Progenitor cell of endocrine pancreas (in vitro differentiated cells): ENCODE data around the gene ECHDC3. TPM values are rescaled to one million over a fixed set of nuclear protein-coding genes. Genes with fewer than 3 reads are reported as not detected.

Source experiments
- DNase-seq: peaks from one replicate; pipeline ENCODE4 v3.0.0; 2021; ENCODE audit warnings: low spot score; ENCODE audit not compliant: unreplicated experiment
- H3K27ac Mint-ChIP-seq: 2 replicates; pipeline ENCODE4 v1.8.0; 2021; ENCODE audit warnings: mild to moderate bottlenecking, moderate library complexity, mixed read lengths
- H3K27me3 Mint-ChIP-seq: 2 replicates; pipeline ENCODE4 v1.8.0; 2021; ENCODE audit warnings: mixed read lengths
- H3K36me3 Mint-ChIP-seq: 2 replicates; pipeline ENCODE4 v1.8.0; 2022; ENCODE audit warnings: mixed read lengths; ENCODE audit not compliant: insufficient read depth
- H3K4me1 Mint-ChIP-seq: 2 replicates; pipeline ENCODE4 v1.8.0; 2021; ENCODE audit warnings: low read depth, mixed read lengths
- H3K4me3 Mint-ChIP-seq: 2 replicates; pipeline ENCODE4 v1.8.0; 2021; ENCODE audit warnings: low read depth, mild to moderate bottlenecking, moderate library complexity, mixed read lengths
- H3K9me3 Mint-ChIP-seq: 2 replicates; pipeline ENCODE4 v1.8.0; 2021; ENCODE audit warnings: low read depth, mixed read lengths
- total RNA-seq: library from RNA; stranded (reverse); gene quantifications from 2 replicates; pipeline ENCODE4 v1.2.1, GENCODE V29; 2021
- TF ChIP-seq, protein P1 (sequence below): fragments of 200-600 bp; sonication (generic); IDR thresholded peaks from one replicate; pipeline ENCODE4 v1.5.0; 2021; ENCODE audit warnings: antibody characterized with exemption, mild to moderate bottlenecking; ENCODE audit not compliant: unreplicated experiment

ECHDC3 gene
- total RNA-seq, 1 donor from 2014 or later, result 2.3 TPM

DNA sequence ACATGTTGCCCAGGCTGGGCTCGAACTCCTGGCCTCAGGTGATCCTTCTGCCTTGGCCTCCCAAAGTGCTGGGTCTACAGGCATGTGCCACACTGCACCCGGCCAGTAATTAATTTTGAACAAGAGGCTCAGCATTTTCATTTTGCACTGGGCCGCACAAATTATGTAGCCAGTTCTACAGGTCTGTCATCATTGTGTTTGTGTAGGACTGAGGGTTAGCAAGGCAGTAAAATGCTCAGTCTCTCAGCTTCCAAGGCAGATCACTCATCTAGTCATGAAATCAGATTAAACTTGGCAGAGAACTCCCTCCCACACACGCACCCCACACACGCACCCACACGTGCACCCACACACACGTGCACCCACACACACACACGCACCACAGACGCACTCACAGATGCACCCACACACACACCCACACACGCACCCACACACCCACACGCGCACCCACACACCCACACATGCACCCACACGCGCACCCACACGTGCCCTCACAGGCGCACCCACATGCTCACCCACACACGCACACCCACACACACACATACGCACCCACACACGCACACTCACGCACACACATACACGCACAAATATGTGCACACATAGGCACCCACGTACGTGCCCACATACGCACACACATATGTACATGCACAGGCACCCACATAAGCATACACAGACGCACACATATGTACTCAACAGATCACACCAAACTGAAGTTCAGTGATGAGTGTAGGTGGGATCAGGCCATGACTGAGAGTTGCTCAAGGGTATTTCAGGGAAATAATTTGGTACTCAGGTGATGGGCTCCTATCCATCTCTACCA is 53.1 kb downstream of the ECHDC3 start:
- H3K27me3 Mint-ChIP-seq, result no peaks in the 10 kb centered on the region
- TF ChIP-seq, protein P1, sequence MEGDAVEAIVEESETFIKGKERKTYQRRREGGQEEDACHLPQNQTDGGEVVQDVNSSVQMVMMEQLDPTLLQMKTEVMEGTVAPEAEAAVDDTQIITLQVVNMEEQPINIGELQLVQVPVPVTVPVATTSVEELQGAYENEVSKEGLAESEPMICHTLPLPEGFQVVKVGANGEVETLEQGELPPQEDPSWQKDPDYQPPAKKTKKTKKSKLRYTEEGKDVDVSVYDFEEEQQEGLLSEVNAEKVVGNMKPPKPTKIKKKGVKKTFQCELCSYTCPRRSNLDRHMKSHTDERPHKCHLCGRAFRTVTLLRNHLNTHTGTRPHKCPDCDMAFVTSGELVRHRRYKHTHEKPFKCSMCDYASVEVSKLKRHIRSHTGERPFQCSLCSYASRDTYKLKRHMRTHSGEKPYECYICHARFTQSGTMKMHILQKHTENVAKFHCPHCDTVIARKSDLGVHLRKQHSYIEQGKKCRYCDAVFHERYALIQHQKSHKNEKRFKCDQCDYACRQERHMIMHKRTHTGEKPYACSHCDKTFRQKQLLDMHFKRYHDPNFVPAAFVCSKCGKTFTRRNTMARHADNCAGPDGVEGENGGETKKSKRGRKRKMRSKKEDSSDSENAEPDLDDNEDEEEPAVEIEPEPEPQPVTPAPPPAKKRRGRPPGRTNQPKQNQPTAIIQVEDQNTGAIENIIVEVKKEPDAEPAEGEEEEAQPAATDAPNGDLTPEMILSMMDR, result no peak
- H3K27ac Mint-ChIP-seq, result peak overlapping the region; percentile 53
- no peak overlapping the region for H3K4me3 Mint-ChIP-seq
- peaks cover 16% of the 10 kb centered on the region for H3K4me1 Mint-ChIP-seq
- H3K36me3 Mint-ChIP-seq, result no peaks in the 10 kb centered on the region
- H3K9me3 Mint-ChIP-seq, result peaks cover 2% of the 10 kb centered on the region
- no peak for DNase-seq

DNA sequence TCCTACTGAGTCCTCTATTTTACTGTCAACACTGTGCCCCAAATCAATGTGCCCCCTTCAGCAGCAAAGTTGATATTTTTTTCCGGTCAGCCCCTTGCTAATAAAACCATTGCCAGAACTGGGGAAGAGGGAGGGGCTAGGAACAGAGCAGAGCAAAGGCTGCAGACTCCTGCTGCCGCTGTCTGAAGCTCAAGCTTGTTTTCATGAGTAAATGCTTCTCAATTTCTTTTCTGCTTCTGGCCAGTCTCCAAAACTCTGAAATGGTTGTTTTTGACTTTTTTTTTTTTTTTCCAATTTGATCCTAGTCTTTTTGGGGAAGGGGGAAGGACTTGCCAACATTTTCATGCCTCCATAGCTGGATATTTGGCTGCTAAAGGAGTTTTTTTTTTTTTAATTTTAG is 54.3 kb downstream of the ECHDC3 start:
- peaks cover 2% of the 10 kb centered on the region for H3K9me3 Mint-ChIP-seq
- peaks cover 16% of the 10 kb centered on the region for H3K4me1 Mint-ChIP-seq
- no peak overlapping the region for H3K4me3 Mint-ChIP-seq
- no peak overlapping the region for H3K27ac Mint-ChIP-seq
- no peaks in the 10 kb centered on the region for H3K36me3 Mint-ChIP-seq
- H3K27me3 Mint-ChIP-seq, result no peaks in the 10 kb centered on the region
- TF ChIP-seq, protein P1, result no peak
- no peak for DNase-seq

DNA sequence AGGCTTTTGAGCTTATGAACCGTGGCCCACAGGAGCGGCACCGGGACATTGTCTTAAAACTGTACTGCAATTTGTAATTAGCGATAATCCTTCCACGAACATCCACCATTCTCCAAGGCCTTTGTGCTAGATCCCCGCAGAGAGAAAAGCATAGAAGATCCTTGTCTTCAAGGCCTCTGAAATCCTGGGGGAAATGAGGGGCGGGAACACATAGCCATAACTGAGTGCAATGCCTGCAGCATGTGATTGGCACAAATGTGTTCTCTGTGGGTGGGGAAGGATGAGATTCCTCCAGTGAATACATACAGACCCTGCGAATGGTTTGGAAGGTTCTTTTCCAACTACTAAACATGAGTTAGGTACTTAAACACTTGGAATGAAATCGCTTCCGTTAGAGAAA is 55.1 kb downstream of the ECHDC3 start:
- Mint-ChIP-seq H3K9me3 (peaks cover under 1% of the 10 kb centered on the region), H3K36me3 (no peaks in the 10 kb centered on the region), H3K4me3 (no peak overlapping the region), H3K27ac (peak overlapping the region; percentile 63), H3K27me3 (no peaks in the 10 kb centered on the region), H3K4me1 (peaks cover 15% of the 10 kb centered on the region)
- TF ChIP-seq, protein P1, result no peak
- no peak for DNase-seq

DNA sequence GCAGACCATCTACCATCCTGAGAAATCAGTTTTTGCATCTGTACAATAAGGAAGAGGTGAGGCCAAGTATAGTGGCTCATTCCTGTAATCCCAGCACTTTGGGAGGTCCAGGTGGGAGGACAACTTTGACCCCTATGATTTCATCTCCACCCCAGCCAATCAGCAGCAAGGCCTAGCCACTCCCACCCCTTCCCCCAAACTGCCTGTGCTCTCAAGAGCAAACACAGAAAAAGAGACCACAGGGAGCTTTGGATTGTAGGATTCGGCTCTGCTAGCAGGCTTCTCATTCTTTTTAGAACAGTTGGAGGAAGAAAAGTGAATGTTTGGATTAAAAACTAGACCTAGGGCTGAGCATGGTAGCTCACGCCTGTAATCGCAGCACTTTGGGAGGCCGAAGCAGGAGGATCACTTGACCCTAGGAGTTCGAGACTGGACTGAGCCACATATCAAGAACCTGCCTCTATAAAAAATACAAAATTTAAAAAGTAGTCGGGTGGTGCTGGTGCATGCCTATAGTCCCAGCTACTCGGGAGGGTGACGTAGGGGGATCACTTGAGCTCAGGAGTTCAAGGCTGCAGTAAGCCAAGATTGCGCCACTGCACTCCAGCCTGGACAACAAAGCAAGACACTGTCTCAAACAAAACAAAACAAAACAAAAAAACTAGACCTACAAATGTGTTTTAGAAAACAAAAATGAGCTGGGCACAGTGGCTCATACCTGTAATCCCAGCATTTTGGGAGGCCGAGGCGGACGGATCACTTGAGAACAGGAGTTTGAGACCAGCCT is 55.9 kb downstream of the ECHDC3 start:
- Mint-ChIP-seq H3K36me3 (no peaks in the 10 kb centered on the region), H3K27ac (peak overlapping the region; percentile 63), H3K4me3 (no peak overlapping the region), H3K9me3 (no peaks in the 10 kb centered on the region), H3K4me1 (peaks cover 13% of the 10 kb centered on the region), H3K27me3 (no peaks in the 10 kb centered on the region)
- TF ChIP-seq, protein P1, result no peak
- no peak for DNase-seq

- Mint-ChIP-seq H3K36me3 (no peaks in the 10 kb centered on the region), H3K27me3 (no peaks in the 10 kb centered on the region), H3K4me3 (no peak overlapping the region), H3K27ac (no peak overlapping the region), H3K4me1 (peaks cover 8% of the 10 kb centered on the region), H3K9me3 (no peaks in the 10 kb centered on the region)
- TF ChIP-seq, protein P1, result no peak
- DNase-seq, result no peak
Observed at GRCh38 chr10:11798845-11799735, 56.9 kb downstream of the ECHDC3 start.
